Right kidney (tissue), 9 donors: ENCODE measurements around the gene RNASE4.
A peak's percentile ranks its signal among the peaks of the same experiment; 100 is the strongest.
"Not testable (repeated sequence)": the region's sequence is repeated elsewhere in the genome, so short reads cannot be mapped to it uniquely, and the experiment has no call there.

Source experiments
- DNase-seq: peaks from one replicate; pipeline ENCODE4 v3.0.0-alpha.2; 2016
- long read RNA-seq, 8 donors: transcript quantifications; one replicate each; lab custom pipeline, GENCODE V29; 2026

The RNASE4 gene, protein sequence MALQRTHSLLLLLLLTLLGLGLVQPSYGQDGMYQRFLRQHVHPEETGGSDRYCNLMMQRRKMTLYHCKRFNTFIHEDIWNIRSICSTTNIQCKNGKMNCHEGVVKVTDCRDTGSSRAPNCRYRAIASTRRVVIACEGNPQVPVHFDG
- long read RNA-seq, donor 1, transcript RNASE4-203 (2 exons, 2,520 nt), result major isoform, 7 of 8 reads
- long read RNA-seq, donor 1, partial matches to known transcripts, result 0 of 8 reads
- long read RNA-seq, donor 1, other reads (novel, unspliced or antisense), result 0 of 8 reads
- long read RNA-seq, donor 2, partial matches to known transcripts, result 0 of 4 reads
- long read RNA-seq, donor 2, other reads (novel, unspliced or antisense), result 0 of 4 reads
- long read RNA-seq, donor 3, transcript RNASE4-203 (2 exons, 2,520 nt), result major isoform, 5 of 5 reads
- long read RNA-seq, donor 3, partial matches to known transcripts, result 0 of 5 reads
- long read RNA-seq, donor 3, other reads (novel, unspliced or antisense), result 0 of 5 reads
- long read RNA-seq, donor 4, transcript RNASE4-203 (2 exons, 2,520 nt), result major isoform, 6 of 11 reads
- long read RNA-seq, donor 4, partial matches to known transcripts, result 5 of 11 reads
- long read RNA-seq, donor 4, other reads (novel, unspliced or antisense), result 0 of 11 reads
- long read RNA-seq, donor 5, transcript RNASE4-203 (2 exons, 2,520 nt), result major isoform, 6 of 7 reads
- long read RNA-seq, donor 5, partial matches to known transcripts, result 0 of 7 reads
- long read RNA-seq, donor 5, other reads (novel, unspliced or antisense), result 0 of 7 reads
- long read RNA-seq, donor 6, transcript RNASE4-203 (2 exons, 2,520 nt), result major isoform, 5 of 5 reads
- long read RNA-seq, donor 6, partial matches to known transcripts, result 0 of 5 reads
- long read RNA-seq, donor 6, other reads (novel, unspliced or antisense), result 0 of 5 reads
- long read RNA-seq, donor 7, result 0 reads
- long read RNA-seq, donor 8, partial matches to known transcripts, result 0 of 2 reads
- long read RNA-seq, donor 8, other reads (novel, unspliced or antisense), result 0 of 2 reads

DNA sequence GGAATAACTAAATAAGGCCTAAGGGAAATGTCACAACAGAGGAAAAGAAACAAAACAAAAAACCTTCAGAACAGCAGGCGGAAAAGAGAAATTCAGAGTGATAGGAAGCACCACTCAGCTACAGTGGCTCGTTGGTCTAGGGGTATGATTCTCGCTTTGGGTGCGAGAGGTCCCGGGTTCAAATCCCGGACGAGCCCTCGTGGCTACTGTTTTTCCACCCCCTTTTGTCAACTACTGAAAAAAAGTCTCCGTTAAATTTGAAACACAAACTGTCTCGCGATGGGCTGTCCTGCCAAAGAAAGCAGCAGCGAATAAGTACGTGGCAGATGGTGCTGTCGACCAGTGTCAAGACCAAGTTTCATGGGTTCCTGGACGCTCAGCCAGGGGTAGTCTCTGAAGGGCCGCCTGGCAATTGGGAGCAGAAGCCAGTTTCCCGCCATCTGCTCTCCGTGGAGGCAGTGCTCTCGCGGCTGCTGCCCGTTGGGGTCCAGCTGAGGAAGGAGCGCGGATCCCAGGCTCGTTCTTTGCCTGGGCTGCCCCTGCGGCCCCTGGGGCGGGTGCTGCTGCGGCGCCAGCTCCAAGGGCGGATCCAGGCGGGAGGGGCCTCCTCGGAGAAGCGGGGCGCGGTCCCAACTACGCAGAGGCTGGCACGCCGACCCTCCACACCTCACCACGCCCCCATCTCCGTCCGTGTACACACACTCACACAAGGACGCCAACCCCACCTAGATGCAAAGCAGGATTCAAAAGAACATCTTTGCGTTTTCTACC, at the start of gene RNASE4:
Gene RNASE4, plus strand, starts transcription at position 670 of the 771 bp plus-strand sequence. CDS start 14,812 bp downstream, outside the sequence.
- peak; percentile 88 for DNase-seq

- DNase-seq, result no peak
Observed at GRCh38 chr14:20641591-20641990, 42.8 kb upstream of the RNASE4 start, which contains the start of gene OR6S1. Gene OR6S1 (minus strand): TSS chr14:20641691. CDS start chr14:20641691, 0 bp downstream.

DNA sequence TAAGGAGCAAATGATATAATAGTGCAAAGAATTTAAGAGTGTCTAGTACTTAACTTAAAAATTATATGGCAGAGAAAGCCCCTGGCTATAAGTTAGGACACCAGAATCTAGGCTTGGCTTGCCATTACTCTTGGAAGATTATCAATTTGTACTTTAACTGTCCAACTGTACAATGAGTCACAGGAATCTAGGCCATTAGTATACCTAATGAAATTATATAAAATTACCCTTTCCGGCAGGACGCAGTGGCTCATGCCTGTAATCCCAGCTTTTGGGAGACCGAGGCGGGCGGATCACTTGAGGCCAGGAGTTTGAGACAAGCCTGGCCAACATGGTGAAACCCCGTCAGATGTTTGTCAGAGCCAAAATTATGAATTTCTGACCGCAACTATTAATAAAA, 42.2 kb upstream of the RNASE4 start:
- DNase-seq, result no peak

GRCh38 chr14:20642755-20643154, 41.6 kb upstream of the RNASE4 start:
- not testable (repeated sequence) for DNase-seq

DNA sequence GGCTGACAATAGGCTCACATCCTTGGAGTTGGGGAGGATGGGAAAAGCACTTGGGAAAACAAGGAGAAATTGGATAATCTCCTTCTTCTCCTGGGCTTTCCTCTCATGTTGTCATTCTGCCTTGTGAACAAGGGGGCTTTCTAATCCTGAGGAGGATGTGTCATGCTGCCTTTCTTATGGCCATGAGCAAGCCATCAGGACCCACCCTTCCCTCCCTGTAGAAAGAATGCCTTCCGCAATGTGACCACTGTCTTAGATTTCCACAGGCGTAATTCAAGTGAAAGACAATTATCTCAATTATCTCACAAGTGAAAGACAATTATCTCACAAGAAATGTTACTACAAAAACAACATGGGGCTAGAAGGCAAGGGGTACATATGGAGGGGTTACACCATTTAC, 39.8 kb upstream of the RNASE4 start:
- DNase-seq, result no peak

DNA sequence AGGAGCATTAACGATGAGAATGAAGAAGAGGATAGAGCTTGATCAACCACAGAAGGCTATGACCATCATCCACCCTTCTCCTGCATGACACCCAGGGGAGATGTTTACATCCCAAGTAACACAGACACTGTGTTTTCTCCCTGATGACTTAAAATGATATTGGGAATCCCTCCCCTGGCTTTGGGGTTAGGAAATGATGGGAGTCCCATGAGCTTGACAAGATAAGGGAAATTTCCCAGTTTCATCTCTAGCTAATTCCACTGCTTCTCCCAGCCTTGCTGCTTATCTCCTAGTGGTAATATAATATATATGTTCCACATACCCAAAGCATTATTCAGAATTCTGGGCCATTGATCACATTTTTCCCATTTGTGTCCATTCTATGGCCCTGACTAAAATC, 38.9 kb upstream of the RNASE4 start:
- DNase-seq, result no peak

- no peak for DNase-seq
Observed at GRCh38 chr14:20652996-20653975, 31.1 kb upstream of the RNASE4 start.

DNA sequence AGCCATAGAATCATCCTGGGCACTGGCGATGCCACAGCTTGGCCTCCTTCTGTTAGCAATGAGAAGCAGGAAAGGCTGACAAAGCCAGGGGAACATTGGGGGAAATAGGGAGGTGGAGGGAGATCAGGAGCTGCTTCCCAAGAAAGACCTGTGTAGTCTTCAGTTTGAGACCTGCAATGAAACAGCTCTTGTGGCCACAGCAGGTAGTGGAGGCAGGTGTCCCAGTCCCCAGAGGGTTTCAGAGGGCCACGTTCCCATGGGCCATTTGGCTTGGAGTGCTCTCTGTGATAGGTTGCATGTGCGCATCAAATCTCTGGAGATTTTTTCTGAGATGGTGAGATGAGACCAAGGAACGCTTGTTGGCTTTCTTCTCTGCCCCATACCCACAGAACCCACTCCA, 28.5 kb upstream of the RNASE4 start:
- DNase-seq, result no peak

GRCh38 chr14:20656274-20656673, 28.1 kb upstream of the RNASE4 start:
- no peak for DNase-seq

DNA sequence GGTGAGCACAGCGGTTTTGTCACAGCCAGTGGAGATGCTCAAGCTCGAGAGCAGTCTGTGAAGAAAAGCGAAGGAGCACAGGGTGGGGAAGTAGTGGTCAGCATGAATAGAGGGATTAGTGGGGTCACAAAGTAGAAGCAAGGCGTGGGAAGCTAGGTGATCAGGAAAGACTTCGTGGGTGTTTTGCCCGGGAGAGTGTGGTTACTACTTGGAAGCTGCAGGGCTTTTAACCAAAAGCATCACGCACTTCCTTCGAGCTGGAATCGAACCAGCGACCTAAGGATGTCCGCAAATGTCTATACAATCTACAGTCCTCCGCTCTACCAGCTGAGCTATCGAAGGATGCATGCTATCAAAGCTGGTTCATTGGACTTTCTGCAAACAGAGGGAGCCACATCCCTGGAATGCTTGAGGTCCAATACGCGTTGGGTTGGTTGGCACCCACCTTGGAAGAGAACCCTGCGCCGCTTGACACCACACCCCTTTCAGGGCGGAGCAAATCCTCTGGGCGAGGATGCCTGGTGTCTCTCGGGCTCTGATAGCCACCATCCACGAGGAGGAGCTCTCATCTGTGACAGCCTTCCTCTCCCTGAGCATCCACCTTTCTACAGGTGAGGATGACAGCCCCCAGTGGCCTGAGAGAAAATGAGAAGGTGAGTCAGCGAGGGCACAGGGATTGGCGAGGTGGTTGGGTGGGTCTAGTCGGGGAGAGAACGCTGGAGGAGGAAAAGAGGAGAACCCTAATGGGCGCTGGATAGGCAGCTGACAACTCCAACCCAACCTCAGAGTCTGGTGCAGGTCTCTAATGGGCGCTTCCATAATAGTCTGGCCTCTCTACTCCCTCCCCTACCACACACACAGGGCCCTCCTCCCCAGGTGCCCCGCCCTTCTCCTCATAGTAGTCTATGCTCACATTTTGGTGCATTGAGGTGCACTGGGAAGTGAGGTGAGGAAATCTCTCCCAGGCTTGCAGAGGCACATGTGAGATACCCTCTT, 26.8 kb upstream of the RNASE4 start:
- DNase-seq, result no peak

GRCh38 chr14:20658246-20658645, 26.1 kb upstream of the RNASE4 start:
- DNase-seq, result no peak

DNA sequence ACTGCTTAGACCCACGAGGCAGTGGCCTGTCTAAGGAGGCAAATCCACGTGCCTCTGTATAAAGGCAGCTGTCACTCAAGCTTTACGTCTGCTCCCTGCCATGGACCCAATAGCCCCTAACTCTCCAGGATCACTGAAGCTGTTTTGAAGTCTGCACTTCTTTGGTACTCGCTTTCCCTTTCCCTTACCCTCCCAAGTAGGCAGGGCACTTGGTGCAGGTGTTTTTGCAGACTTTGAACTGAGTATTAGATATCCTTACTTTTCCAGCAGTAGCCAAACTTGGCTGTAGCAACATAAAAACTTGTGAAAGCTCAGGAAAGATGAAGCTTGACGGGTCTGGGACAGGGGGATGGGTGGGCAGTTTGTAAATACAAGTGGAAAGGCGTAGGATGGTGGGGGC, 25.0 kb upstream of the RNASE4 start:
- no peak for DNase-seq

DNA sequence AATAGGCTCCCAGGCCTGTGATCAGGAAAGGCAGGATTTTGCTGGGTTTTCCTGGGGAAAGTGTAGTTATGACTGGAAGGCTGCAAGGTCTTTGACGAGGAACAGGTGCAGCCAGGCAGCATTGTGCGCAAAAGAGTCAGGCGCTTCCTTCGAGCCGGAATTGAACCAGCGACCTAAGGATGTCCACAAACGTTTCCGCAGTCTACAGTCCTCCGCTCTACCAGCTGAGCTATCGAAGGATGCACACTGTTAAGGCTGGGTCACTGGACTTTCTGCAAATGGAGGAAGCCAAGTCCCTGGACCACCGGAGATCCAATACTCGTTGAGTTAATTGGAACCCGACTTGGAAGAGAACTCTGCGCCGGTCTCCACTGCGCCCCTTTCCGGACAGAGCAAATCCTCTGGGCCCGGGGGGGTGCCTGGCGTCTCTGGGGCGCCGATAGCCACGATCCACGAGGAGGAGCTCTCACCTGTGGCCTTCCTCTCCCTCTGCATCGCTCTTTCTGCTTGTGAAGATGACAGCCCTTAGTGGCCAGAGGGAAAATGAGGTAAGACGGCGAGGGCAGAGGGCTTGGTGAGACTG, 24.5 kb upstream of the RNASE4 start:
- DNase-seq, result no peak

GRCh38 chr14:20661197-20661596, 23.2 kb upstream of the RNASE4 start:
- DNase-seq, result no peak

- DNase-seq, result peak; percentile 31
Observed at GRCh38 chr14:20662968-20663732, 21.2 kb upstream of the RNASE4 start.

DNA sequence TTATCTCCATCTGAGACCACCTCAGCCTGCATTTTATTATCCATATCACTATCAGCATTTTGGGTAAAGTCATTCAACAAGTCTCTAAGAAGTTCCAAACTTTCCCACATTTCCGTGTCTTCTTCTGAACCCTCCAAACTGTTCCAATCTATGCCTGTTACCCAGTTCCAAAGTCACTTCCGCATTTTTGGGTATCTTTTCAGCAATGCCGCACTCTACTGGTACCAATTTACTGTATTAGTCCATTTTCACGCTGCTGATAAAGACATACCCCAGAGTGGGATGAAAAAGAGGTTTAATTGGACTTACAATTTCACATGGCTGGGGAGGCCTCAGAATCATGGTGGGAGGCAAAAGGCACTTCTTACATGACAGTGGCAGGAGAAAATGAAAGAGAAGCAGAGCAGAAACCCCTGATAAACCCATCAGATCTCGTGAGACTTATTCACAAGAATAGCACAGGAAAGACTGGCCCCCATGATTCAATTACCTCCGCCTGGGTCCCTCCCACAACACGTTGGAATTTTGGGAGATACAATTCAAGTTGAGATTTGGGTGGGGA, 17.9 kb upstream of the RNASE4 start:
- not testable (repeated sequence) for DNase-seq

DNA sequence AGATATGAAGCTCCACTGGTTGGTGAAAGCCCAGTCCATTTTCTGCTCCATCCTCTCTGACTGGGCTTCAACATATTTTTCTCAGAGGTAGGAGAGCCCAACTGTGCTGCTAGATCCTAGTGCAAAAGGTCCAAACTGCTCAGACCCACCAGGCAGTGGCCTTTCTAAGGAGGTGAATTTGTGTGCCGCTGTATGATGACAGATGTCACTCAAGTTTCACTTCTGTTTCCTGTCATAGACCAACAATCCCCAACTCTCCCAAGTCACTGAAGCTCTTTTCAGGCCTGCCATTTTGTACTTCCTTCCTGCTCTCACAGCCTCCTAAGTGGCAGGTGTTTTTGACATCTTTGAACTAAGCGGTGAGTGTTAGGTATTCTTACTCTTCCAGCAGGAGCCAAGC, 16.4 kb upstream of the RNASE4 start:
- DNase-seq, result no peak

GRCh38 chr14:20668969-20669368, 15.4 kb upstream of the RNASE4 start:
- DNase-seq, result no peak
